NCI-H1694 (cell line): ENCODE measurements around the gene PTH1R.

Experiments used
- DNase-seq: peaks from one replicate; lab custom pipeline; 2025; lab: John Stamatoyannopoulos, UW

PTH1R gene

DNA sequence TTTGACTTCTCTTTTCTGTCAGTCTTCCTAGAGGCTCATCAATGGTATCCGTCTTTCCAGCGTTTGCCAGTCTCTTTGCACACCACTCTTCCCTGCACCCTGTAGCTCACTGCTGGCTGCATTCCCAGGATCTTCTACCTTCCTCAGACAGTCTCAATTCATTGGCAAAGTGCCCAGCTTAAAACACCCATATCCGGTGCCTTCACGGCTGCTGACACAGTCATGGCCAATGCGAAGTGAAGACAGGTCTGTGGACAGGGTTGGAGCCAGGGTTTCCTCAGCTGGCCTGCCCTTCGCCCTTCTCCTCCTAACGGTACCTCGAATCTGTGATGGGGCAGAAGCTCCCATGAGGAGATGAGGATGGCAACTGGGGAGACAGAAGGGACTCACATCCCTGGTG lies 36.1 kb downstream of the PTH1R start:
- no peak for DNase-seq

DNA sequence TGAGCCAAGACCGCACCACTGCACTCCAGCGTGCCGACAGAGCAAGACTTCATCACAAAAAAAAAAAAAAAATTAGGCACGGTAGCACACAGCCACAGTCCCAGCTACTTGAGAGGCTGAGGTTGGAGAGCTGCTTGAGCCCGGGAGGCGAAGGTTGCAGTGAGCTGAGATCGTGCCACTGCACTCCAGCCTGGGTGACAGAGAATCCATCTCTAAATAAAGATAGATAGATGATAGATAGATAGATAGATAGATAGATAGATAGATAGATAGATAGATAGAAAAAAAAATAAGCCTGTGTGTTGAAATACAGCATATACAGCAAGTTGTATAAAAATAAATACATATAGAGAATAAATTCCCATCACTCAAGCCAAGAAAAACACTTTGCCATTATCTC lies 37.3 kb downstream of the PTH1R start:
- no peak for DNase-seq

DNA sequence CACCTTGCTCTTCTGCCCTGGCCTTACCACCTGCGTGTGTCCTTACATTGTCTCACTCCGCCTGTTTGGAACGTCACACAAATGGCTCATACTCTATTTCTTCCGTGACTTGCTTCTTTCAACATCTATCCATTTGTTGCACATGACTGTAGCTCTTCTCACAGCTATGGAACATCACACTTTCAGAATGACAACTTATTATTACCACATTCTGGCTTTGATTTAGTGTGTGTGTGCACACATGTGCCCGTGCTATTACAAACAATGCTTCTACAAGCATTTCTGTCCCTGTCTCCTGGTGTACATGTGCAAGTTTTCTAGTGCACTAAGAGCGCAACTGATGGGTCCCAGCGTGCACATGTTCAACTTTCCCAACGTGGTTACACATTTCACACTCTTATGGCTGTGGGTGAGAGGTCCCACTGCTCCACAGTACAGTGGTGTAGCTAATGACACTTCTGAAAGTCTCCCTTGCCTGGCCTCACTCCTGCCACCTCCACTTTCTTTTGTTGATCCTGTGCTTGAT lies 37.8 kb downstream of the PTH1R start:
- no peak for DNase-seq

DNA sequence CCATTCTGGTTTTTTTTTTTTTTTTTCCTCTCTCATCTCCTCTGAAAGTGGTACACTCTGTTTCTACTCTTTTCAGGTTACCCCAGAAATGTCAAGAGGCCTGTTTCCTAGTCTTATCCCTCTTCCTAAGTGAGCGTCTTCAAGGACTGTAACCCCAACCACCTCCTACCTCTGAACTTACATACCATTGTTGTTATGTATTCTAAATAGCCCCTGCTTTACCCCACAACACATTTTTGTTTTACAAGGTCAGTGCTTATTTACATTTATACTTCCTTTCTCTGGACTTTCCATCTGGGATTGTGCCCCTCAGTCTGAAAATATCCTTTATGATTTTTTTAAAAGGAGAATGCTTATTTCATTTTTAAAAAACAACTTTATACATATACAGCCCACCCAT lies 38.8 kb downstream of the PTH1R start:
- no peak for DNase-seq

DNA sequence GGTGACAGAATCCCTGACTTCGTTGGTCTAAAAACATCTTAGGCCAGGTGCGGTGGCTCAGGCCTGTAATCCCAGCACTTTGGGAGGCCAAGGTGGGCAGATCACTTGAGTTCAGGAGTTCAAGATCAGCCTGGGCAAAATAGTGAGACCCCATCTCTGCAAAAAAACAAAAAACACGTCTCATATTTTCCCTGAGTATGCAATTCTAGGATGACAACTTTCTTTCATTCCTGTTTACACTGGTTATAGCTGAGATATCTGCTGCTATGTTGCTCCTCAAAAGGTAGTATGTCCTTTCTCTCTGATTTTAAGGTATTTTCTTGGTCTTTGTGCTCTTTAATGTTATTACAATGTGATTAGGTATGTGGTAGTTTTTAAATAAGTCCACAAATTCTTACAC lies 39.3 kb downstream of the PTH1R start:
- no peak for DNase-seq

DNA sequence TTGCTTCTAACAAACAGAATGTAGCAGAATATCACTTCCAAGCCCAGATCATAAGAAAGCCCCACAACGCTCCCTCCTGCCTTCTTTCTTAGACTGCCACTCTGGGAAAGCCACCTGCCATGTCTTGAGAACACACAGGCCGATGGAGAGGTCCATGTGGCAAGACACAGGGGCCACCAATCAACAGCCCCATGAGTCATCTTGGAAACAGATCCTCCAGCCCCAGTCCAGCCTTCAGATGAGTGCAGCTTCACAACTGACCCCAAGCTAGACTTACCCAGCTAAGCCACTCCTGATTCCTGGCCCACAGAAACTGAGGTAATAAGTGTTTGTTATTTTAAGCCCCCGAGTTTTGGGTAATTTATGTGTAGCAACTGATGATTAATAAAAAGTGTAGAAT lies 39.7 kb downstream of the PTH1R start:
- DNase-seq = no peak

DNA sequence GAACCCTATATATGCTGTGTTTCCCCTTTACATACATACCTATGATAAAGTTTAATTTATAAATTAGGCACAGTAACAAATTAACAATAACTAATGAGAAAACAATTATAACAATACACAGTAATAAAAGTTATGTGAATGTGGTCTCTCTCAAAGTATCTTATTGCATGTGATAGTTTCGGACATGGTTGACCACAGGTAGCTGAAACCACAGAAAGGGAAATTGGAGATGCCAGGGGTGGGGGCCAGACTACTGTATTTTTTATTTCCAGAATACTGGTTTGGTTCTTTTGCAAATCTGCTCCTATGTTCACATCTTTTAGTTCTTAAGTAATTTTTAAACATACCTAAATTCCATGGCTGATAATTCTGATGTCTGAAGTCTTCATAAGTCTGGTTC lies 40.7 kb downstream of the PTH1R start:
- DNase-seq = no peak

DNA sequence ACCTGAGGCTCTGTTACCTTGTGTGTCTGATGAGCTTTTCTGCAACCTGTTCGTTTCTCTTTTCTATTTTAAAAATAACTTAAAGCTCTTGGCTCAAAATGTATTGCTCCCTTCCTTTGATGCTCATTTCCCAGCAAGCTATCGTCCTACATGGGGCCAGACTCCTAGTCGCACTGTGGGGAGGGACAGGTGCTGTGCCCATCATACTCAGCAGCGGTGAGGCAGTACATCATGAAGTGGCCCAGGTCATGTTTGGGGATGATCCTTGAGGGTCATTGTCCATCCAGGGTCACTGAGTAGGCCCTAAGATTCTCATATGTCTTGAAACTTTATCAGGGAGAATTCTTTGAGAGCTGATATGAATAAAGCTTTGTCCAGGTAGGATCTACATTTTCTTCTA lies 41.1 kb downstream of the PTH1R start:
- no peak for DNase-seq

DNA sequence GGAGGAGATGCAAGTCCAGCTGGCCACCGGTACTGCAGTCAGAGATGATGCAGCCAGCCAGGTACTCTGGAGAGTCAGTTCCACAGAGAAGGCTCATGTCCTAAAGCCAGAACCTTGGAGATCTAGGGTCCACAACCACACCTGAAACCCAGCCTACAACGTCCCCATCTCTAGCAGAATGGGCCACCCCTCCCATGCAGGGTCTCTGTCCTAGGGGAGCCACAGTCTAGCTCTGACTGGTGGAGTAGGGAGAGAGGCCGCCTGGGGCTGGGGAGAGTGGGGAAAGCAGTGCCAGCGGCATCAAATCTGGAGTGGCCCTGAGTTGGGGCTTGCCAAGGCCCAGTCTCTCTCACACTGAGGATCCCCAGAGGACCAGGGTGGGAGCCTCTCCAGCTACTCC lies 43.5 kb downstream of the PTH1R start:
- DNase-seq = no peak

DNA sequence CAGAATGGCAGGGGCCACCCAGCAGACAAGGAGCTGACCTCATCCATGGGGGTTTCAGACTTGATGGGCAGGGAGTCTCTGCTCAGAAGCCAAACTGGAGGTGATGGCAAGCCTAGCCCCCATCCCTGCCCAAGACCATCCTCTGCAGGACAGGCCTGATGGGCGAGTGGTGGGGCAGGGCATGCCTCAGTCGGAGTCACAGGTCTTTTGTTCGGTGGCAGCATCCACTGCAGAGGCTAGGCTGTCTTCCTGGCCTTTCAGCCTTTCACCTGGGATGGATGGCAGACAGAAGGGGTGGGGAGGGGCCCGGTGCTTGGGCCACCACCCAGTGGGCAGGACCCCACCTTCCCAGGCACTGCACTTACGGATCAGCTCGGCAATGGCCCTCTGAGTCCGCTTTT lies 44.4 kb downstream of the PTH1R start:
- no peak for DNase-seq

DNA sequence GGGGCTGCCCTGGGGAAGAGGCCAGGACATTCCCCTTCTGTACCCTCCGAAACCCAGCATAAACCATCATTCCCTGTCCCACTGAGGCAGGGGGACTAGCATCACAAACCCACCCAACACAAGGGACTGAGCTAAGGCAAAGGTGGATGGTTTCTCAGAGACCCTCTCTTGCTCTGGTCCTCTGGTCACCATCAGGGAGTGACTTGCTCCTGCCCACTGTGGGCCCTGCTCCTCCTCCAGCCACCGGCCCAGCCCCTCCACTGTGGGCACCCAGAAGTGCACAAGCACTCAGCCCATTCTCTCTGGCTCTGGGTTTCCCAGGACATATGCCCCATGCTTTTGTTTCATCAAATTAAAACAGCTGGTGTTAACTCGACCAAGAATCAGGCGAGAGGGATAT lies 44.9 kb downstream of the PTH1R start:
- DNase-seq = no peak

DNA sequence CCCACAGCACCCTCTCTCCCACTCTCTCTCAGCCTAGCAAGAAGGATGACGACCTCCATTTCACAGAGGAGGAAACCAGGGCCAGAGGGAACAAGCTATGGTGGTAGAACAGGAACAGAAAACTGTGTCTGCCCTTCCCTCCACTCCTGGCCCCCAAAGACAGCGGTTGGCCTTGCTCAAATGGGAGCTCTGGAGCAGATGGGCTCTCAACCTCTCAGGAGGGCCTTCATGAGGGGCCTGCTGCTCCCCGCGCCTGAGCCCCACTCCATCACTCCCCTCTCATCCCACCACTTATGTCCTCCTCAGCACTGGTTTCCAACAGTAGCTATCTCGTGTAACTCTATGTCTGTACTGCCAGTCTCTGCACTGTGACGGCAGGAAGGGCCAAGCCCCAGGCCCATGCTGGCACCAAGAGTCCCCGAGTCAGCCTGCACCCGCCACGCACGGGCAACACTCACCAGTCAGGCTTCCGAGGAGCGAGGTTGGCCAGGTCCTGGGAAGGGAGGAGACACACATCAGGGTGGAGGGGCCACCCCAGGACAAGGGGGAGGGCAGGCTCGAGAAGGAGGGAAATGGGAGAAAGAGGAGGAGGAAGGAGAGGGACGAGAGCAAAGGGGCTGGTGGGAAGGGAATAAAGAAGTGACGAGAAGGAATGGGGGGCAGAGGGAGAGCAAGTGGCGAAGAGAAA lies 45.5 kb downstream of the PTH1R start:
- no peak for DNase-seq

DNA sequence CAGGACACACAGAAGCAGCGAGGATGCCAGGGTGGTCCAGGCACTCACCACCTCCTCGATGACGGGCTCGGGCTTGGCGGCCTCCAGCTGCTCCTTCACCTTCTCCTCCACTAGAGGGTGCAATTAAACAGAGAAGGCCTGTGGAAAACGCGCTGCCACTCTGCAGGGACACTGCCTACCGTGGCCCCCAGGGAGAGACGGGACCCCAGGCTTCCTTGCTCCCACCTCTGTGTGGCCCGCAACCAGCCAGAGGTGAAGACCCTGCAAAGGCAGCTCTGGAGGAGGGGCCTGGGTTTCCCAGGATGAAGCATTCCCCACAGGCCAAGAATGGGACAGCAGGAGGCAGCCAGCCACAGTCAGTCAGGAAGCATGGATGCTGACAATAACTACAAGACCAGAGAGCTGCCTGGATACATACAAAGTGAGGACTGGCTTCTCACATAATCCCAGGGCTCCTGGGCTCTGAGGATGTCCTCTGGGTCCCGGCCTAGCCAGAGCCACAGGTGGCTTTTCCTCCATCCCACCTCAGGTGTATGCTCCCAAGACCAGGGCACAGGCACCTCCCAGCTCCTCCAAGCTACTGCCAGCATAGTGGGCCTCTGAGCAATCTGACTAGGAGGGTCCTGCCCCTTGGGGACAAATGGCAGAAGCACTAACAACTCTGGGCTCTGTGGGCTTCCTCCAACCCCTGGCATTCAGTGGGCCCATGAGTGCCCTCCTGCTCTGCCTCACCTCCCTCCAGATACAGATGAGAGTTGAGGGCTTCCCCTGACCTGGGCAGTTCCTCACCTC lies 46.2 kb downstream of the PTH1R start:
- no peak for DNase-seq

DNA sequence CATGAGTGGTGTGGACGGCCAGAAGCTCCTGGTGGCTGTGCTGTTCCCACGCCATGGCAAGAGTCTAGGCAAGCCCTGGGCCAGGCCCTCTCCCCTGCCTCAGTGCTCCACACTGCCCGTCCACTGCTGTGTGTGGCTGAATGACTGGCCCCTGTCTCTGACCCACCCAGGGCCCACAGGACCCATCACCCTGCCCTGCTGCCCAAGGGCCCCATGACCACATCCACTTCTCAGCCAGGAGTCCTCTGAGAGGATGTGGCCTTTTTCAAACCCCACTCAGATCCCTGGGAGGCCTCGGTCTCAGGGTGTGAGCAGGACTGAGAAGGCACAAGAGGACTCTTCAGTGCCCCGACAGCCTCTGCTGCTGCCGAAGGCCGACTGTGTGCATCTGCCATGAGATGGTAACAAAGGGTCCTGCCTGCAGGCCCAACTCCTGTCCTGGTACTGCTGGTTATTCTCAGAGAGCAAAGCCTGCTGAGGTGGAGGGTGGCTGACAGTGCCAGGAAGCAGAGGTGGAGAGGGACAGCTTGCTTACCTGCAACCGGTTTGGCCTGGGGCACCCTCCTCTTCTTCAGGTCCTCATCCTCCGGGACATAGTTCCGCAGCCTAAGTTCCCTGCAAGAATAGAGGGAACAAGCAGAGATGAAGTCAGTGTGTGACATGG lies 47.5 kb downstream of the PTH1R start:
- DNase-seq = no peak

DNA sequence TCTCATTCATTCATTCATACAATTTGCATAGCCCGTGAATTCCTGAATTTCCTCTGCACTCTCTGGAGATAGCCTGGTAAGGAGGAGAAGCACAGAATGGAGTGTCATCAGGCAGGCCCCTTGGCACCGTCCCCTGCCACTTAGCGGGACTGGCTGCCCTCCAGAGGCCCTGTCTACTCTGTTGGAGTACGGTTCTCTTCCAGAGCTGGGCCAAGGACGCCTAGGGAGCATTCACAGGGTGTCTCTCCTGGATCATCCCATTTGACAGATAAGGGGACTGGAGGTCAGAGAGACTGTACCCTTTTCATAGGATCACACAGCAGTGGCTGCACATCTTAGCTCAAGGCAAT lies 48.0 kb downstream of the PTH1R start:
- DNase-seq = no peak

DNA sequence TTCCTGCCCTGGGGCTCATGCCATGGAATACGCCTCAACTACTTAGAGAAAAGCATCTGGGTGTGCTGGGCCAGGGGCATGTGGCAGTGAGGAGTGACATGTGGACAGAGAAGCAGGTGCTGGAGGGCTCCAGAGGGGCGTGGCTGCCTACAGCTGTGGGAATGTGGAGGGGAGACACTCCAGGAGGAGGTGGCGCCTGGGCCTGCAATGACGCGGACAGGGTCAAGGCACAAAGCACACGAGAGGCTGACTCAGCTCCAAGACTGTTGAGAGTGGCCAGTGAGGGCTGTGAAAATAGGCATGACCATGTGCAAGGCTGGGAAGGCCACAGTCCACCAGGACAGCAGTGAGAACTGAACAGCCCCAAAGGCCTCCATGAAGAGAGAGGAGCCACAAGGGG lies 48.5 kb downstream of the PTH1R start:
- no peak for DNase-seq

DNA sequence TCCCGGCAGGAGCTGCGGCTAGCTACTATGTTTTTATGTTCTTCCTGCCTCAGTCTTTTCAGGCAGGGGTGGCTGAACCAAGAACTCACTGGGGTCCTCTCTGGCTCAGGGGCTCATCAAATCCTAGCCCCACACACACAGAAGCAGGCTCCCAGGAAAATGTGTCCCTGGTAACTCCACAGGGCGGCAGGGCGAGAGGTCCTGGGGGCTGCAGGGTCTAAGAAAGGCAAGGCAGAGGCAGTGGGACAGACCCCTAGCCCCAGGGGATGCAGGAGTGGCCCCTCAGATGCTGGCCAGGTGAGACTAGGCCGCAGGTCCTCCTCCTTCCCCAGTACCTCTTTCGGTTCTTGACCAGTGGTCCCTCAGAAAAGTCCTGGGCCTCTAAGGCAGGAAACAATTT lies 48.9 kb downstream of the PTH1R start:
- no peak for DNase-seq

DNA sequence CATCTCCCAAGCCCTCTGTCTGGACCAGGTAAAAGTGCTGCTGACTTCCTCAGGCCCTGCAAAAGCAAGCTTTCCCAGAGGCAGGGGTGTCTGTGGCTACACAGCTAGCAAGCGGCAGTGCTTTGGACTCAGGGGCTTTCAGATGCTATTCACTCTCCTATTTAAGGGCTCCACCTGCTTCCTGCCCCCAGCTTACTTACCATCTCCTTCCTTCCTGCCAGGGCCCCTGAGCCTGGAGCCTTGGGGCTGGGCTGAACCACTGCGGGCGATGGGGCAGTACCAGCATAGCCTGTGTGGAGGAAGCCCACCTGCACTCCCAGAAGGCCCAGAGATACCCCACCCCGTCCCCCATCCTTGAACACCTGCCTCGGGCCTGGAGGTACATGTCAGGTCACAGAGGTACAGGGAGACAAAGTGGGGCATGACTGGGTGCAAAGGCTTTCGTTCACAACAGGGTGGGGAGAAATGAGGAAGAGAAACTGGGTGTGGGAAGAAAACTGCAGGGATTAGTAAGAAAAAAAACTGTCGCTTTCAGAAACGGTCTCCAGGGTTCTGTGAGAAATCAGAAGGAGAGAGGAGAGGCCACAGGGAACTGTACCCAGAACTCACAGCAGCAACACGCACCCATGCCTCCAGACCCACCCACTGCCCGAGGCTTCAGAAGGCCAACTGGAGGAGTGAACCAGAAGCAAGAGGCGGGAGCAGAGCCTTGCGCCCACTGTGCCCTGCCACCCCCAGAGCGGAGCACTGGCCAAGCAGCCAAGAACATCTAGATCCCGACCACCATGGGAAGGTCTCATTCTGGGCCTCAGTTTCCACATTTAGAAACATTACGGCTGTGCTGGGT lies 49.6 kb downstream of the PTH1R start:
- no peak for DNase-seq

DNA sequence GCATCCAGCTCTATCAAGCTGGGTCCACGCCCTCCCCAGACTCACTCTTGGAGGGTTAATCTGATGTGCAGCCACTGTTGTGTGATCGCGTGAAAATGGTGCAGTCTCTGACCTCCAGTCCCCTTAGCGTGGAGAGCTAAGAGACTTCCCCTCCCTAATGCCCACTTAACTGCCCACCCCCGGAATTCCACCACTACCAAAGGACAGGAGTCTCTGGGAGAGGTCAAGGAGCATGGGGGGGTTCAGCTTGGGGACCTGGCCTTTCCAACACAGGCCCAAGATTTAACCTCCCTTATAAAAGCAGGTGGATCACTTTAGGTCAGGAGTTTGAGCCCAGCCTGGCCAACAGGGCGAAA lies 50.2 kb downstream of the PTH1R start:
- no peak for DNase-seq

DNA sequence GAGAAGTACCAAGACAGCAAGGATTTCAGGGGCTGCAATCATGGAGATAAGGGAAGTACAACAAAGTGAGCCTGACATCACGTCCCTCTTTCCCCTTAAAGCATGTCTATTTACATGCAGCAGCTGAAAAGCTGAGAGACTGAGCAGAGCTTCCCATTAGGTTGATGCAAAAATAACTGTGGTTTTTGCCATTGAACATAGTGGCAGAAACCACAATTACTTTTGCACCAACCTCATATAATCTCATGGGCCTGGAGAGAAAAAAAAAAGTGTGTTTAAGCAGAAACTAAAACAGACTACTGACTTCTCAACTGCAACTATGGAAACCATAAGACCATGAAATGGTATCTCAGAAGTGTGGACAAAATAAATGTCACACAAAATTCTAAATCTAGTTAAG lies 50.8 kb downstream of the PTH1R start:
- no peak for DNase-seq

DNA sequence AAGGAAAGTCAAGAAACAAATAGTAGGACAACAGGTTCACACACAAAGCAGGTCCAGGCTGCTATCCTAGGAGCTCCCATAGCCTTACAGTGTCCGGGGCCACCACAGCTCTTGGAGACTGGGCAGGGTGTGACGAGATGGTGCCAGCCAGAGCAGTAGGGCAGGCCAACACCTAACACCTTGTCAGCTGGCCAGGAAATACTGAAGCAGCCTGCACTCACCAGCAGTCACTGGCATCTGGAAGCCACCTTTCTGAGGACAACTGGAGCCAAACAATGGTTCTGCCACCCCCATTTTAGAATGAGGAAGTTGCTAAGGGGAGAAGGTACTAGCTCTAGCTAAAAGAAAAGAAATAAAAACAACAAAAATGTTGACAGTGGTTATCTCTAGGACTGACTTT lies 51.8 kb downstream of the PTH1R start:
- no peak for DNase-seq

DNA sequence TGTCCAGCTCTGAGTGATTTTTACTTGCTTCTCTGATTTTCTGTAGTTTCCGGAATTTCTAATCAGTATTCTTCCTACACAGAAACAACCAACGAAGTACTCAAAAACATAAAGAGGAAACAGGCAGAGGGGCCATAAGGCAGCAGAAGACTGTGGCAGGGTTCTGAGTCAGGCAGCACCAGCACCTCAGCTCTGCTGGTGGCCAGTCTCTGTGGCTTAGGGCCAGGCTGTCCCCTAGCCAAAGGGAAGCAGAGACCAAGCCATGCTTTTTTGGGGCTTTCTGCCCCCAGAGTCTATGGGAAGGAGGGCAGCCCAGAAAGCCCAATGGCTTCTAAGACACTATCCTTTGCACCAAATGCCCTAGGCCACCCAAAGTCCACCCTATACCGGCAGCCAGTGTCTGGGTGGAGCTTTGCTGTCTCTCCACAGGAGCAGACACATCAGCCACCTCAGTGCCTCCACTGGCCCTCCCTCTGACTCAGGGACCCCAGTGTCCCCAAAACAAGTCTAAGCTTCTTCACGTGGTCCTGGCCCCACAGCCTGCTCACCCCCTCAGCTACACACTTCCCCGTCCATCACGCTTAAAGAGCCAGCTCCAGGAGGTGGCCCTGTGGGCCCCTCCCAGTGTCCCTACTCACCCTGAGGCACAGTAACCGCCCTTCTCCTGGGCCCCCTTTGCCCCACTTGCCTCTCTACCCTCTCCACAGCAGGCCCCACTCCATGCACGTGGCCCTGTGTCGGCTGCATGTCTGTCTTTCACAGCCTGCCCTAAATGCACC lies 52.8 kb downstream of the PTH1R start:
- no peak for DNase-seq
